IPS-18a (cell line): ENCODE data around the gene AMFR.
"Not testable (repeated sequence)": the region's sequence is repeated elsewhere in the genome, so short reads cannot be mapped to it uniquely, and the experiment has no call there.

Experiments
- H3K27ac ChIP-seq: one replicate; pipeline ENCODE4 v1.5.1; 2013; ENCODE audit warnings: low read length
- H3K27me3 ChIP-seq: one replicate; pipeline ENCODE4 v1.6.1; 2013; ENCODE audit warnings: mild to moderate bottlenecking, low read length; ENCODE audit not compliant: control insufficient read depth, insufficient read depth
- H3K36me3 ChIP-seq: one replicate; pipeline ENCODE4 v1.6.1; 2013; ENCODE audit warnings: low read depth, low read length; ENCODE audit not compliant: control insufficient read depth
- H3K4me1 ChIP-seq: one replicate; pipeline ENCODE4 v1.6.1; 2013; ENCODE audit warnings: low read depth, low read length; ENCODE audit not compliant: control insufficient read depth
- H3K4me3 ChIP-seq: one replicate; pipeline ENCODE4 v1.5.1; 2013; ENCODE audit warnings: low read length
- H3K9ac ChIP-seq: one replicate; pipeline ENCODE4 v1.6.1; 2013; ENCODE audit warnings: mild to moderate bottlenecking, low read length, moderate library complexity
- H3K9me3 ChIP-seq: one replicate; pipeline ENCODE4 v1.6.1; 2013; ENCODE audit warnings: low read depth, low read length; ENCODE audit not compliant: control insufficient read depth

Gene AMFR

DNA sequence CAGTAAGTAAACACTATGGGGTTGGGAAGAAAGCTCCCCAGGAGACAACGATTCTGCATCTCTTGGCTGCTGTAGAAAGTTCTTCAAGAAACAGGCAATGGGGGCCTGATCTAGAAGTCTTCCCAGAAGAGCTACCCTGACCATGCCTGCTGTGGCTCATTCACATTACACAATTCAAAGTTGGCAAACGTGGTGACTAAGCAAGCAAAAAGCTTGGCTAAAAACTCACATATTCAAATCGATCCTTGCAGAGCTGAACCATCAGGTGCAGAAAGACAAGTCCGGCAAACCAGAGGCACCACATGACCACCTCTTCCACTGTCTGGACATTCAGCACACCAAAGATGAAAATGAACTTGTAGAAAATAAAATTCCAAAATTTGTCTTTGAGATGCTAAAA is 16.1 kb downstream of the AMFR start:
- Histone ChIP-seq H3K9me3 (peaks cover 3% of the 10 kb centered on the region), H3K4me3 (no peak overlapping the region), H3K27me3 (no peaks in the 10 kb centered on the region), H3K4me1 (peaks cover under 1% of the 10 kb centered on the region), H3K9ac (no peak overlapping the region), H3K27ac (no peak overlapping the region), H3K36me3 (peaks cover 14% of the 10 kb centered on the region)

DNA sequence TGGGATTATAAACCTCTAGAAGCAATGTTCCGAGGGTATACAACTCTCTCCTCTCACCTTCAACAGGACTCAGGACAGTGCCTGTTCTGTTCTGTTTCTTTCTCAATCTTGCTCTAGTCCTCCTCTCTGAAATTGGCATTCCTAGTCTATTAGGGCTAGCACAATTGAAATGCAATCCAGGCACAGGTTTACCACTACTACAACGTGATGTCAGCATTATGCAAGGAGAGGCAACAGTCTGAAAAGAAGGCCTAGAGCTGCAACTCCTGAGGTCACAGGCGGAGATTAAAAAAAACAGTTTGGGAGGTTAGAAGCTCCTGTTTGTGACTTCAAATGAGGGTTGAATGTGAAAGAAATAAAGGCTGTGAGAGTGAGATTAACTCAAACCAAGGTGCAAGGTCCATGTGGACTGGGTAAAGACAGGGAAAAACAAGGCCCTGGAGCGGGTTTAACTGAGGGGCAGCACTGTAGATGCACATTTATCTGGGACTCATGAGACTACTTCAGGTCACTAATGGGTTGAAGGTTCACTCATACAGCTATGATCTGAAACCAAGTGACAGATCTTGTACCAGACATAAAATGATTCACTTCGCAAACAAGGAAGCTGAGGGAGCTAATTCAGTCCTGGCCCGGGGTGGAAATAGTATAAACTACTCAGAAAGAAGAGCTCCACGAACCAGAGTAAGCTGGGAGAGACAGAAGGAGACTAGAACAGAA is 16.8 kb downstream of the AMFR start:
- Histone ChIP-seq H3K36me3 (peaks cover 14% of the 10 kb centered on the region), H3K27ac (no peak overlapping the region), H3K4me1 (no peaks in the 10 kb centered on the region), H3K27me3 (no peaks in the 10 kb centered on the region), H3K9ac (no peak overlapping the region), H3K9me3 (peaks cover 3% of the 10 kb centered on the region), H3K4me3 (no peak overlapping the region)

DNA sequence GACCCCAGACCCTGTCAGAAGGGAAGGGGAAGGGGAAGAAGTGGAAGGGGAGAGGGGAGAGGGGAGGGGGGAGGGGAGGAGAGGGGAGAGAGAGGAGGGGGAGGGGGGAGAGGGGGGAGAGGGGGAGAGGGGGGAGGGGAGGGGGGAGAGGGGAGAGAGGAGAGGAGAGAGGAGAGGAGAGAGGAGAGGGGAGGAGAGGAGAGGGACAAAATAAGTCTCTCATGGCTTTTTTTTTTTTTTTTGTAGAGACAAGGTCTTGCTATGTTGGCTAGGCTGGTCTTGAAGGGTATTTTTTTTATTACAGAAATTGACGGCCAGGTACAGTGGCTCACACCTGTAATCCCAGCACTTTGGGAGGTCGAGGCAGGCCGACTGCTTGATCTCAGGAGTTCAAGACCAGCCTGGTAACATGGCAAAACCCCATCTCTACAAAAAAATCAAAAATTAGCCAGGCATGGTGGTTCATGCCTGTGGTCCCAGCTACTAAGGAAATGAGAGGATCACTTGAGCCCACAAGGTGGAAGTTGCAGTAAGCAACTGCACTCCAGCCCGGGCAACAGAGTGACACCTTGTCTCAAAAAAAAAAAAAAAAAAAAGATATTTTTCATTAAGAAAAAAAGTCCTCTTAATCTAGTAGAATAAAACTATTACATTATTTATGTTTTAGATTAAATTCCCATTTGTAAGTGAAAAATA is 19.2 kb downstream of the AMFR start:
- no peak overlapping the region for H3K4me3 ChIP-seq
- H3K27ac ChIP-seq, result no peak overlapping the region
- peaks cover 26% of the 10 kb centered on the region for H3K36me3 ChIP-seq
- H3K4me1 ChIP-seq, result no peaks in the 10 kb centered on the region
- H3K27me3 ChIP-seq, result no peaks in the 10 kb centered on the region
- H3K9me3 ChIP-seq, result no peaks in the 10 kb centered on the region
- H3K9ac ChIP-seq, result no peak overlapping the region

DNA sequence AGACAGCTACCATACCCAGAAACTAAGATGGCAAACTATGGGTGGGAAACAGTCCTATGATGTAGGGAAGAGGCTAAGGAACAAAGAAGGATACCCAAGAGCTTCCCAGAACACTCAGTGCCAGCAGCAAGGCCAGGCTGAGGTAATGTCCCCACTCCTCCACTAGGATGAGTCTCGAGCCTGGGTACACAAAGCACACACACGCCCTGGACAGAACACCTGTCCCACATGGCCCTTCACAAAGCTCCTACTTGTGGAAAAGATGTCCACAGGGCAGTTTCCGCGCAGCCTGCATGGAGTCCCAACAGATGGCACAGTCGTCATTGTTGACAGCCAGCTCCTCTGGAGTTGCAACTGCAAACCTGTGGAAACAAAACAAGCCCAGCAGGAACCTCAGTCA is 23.9 kb downstream of the AMFR start:
- H3K9ac ChIP-seq, result no peak overlapping the region
- no peak overlapping the region for H3K4me3 ChIP-seq
- peaks cover 28% of the 10 kb centered on the region for H3K36me3 ChIP-seq
- H3K27ac ChIP-seq, result no peak overlapping the region
- no peaks in the 10 kb centered on the region for H3K27me3 ChIP-seq
- H3K9me3 ChIP-seq, result no peaks in the 10 kb centered on the region
- H3K4me1 ChIP-seq, result no peaks in the 10 kb centered on the region

DNA sequence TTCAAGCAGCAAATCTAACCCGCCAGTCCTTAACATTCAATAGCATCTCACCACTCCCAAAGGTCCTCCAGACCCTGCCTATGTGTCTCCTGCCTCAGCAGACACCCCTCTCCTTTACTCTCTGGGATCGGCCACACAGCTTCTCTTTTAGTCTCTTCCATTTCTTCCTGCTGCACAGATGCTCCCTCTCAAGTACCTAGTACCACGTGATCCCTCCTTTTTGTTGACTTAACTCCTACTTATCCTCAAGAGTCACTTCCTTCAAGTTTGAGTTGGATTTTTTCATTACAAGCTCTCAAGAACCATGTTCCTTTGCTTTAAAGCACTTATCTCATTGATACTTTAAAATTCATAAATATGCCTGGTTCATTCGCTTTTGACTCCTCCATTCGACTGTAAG is 24.9 kb downstream of the AMFR start:
- Histone ChIP-seq H3K9ac (no peak overlapping the region), H3K4me1 (no peaks in the 10 kb centered on the region), H3K4me3 (no peak overlapping the region), H3K27ac (no peak overlapping the region), H3K27me3 (no peaks in the 10 kb centered on the region), H3K36me3 (peaks cover 28% of the 10 kb centered on the region), H3K9me3 (no peaks in the 10 kb centered on the region)

DNA sequence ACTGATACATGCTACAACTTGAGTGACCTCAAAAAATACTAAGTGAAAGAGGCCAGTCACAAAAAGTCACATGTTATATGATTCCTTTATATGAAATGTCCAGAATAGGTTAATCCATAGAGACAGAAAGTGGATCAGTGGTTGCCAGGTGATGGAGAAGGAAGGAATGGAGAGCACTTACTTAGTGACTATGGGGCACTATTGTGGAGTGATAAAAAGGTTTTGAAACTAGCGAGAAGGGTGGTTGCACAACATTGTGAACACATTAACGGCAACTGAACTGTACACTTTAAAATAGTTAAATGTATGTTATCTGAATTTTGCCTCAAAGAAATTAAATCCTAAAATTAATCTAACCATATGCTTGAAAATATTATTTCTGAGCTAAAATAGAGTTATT is 25.9 kb downstream of the AMFR start:
- Histone ChIP-seq H3K9ac (no peak overlapping the region), H3K4me3 (no peak overlapping the region), H3K27me3 (no peaks in the 10 kb centered on the region), H3K9me3 (no peaks in the 10 kb centered on the region), H3K36me3 (peaks cover 22% of the 10 kb centered on the region), H3K4me1 (no peaks in the 10 kb centered on the region), H3K27ac (no peak overlapping the region)

DNA sequence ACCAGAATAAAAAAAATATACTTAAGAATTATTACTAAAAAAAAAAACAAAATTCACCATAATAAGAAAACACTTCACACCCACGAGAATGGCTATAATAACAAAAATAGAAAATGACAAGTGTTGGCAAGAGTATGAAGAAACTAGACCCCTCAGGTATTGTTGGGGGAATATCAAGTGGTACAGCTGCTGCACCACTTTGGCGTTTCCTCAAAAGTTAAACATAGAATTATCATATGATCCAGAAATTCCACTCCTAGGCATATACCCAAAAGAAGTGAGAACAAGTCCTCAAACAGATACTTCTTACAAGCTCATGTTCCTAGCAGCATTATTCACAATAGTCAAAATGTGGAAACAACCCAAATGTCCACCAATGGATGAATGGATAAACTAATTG is 26.3 kb downstream of the AMFR start:
- no peak overlapping the region for H3K27ac ChIP-seq
- H3K9ac ChIP-seq, result no peak overlapping the region
- H3K36me3 ChIP-seq, result peaks cover 22% of the 10 kb centered on the region
- no peaks in the 10 kb centered on the region for H3K27me3 ChIP-seq
- H3K4me1 ChIP-seq, result no peaks in the 10 kb centered on the region
- no peak overlapping the region for H3K4me3 ChIP-seq
- no peaks in the 10 kb centered on the region for H3K9me3 ChIP-seq

DNA sequence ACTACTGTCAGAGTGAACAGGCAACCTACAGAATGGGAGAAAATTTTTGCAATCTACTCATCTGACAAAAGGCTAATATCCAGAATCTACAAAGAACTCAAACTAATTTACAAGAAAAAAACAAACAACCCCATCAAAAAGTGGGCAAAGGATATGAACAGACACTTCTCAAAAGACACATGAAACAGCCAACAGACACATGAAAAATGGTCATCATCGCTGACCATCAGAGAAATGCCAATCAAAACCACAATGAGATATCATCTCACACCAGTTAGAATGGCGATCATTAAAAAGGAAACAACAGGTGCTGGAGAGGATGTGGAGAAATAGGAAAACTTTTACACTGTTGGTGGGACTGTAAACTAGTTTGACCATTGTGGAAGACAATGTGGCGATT is 28.6 kb downstream of the AMFR start:
- H3K9me3 ChIP-seq, H3K4me1 ChIP-seq, H3K27me3 ChIP-seq, H3K27ac ChIP-seq, H3K4me3 ChIP-seq, H3K9ac ChIP-seq: not testable (repeated sequence)
- H3K36me3 ChIP-seq, result peaks cover 12% of the 10 kb centered on the region

DNA sequence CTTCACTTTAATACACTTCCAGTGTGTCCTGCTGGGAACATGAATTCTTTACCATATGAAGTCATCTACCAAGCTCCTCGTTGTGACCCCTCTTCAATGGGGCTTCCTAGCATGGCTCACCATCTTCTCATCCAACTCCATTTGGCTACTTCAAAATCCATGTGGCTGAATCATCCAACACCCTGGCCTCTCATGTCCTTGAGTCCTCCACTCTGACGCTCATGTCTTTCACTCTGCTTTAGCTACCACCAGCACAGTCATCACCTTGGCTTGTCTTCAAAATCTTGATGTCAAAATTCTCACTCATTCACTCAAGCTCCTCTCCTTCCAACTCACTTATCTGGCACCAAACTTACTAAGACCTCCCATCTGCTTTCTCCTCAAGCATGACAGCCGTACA is 35.8 kb downstream of the AMFR start:
- Histone ChIP-seq H3K4me1 (no peaks in the 10 kb centered on the region), H3K36me3 (peaks cover 8% of the 10 kb centered on the region), H3K9ac (no peak overlapping the region), H3K4me3 (no peak overlapping the region), H3K9me3 (no peaks in the 10 kb centered on the region), H3K27ac (no peak overlapping the region), H3K27me3 (no peaks in the 10 kb centered on the region)

DNA sequence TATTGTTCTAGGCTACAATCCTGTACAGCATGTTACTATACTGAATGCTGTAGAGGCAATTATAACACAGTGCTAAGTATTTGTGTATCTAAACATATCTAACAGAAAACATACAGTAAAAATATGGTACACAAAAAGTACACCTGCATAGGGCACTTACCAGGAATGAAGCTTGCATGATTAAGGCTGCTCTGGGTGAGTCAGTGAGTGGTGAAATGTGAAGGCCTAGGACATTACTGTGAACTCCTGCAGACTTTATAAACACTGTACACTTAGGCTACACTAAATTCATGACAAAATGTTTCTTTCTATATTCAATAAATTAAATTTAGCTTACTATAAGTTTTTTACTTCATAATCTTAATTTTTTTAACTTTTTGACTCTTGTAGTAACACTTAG is 37.1 kb downstream of the AMFR start:
- Histone ChIP-seq H3K27ac (no peak overlapping the region), H3K36me3 (peaks cover 8% of the 10 kb centered on the region), H3K9me3 (no peaks in the 10 kb centered on the region), H3K9ac (no peak overlapping the region), H3K4me1 (no peaks in the 10 kb centered on the region), H3K27me3 (no peaks in the 10 kb centered on the region), H3K4me3 (no peak overlapping the region)

DNA sequence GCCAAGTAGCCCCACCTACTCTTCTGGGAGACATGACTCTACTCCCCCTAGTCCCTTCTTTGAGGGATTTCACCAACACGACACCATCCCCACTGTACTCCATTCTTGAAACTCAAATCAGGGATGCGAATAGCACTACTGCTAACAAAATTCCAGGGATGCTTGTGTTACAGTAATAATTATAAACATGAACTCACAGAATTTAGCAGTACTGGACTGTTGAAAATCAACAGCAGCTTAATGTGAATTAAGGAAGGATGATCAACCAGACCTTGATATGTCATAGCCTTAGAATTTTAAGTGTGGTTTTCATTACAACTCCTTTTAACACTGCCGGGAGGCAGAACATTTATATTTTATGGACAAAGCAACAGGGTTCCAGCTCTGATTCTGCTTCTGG is 37.9 kb downstream of the AMFR start:
- H3K4me3 ChIP-seq, result no peak overlapping the region
- H3K9me3 ChIP-seq, result no peaks in the 10 kb centered on the region
- H3K4me1 ChIP-seq, result no peaks in the 10 kb centered on the region
- H3K36me3 ChIP-seq, result peaks cover 8% of the 10 kb centered on the region
- no peak overlapping the region for H3K27ac ChIP-seq
- H3K9ac ChIP-seq, result no peak overlapping the region
- no peaks in the 10 kb centered on the region for H3K27me3 ChIP-seq

DNA sequence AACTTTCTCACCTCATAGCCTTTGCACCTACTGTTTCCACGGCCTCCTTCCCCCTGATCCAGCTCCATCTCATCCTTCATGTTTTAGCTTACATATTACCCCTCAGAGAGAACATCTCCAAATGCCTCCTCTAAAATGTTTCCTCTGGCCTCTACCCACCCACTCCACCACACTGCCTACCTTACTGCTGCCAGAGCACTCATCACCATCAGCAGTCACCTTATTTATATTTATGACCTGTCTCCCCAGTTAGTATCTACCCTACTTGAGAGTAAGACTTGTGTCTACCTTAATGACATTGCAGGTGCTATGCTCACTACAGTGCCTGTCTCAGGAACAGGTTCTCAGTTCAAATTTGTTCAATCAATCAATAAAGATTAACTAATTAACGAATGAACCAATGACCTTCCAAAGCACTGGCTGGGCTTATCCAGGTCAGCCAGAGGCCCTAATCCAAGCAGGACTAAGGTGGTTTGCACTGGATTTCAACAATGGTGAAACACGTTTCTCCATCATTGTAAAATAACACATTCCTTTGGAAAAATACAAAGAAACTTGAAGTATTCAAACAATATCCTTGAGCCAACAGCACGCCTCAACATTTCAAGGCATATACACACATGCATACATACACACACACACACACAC is 41.1 kb downstream of the AMFR start:
- peaks cover 16% of the 10 kb centered on the region for H3K36me3 ChIP-seq

More for the DNA sequence above, 41.1 kb downstream of the AMFR start:
- Histone ChIP-seq H3K27ac (no peak overlapping the region), H3K9ac (no peak overlapping the region), H3K4me3 (no peak overlapping the region), H3K9me3 (peaks cover 8% of the 10 kb centered on the region), H3K27me3 (no peaks in the 10 kb centered on the region), H3K4me1 (no peaks in the 10 kb centered on the region)
